ENCODE results near the gene AVPR2.

The AVPR2 gene

DNA sequence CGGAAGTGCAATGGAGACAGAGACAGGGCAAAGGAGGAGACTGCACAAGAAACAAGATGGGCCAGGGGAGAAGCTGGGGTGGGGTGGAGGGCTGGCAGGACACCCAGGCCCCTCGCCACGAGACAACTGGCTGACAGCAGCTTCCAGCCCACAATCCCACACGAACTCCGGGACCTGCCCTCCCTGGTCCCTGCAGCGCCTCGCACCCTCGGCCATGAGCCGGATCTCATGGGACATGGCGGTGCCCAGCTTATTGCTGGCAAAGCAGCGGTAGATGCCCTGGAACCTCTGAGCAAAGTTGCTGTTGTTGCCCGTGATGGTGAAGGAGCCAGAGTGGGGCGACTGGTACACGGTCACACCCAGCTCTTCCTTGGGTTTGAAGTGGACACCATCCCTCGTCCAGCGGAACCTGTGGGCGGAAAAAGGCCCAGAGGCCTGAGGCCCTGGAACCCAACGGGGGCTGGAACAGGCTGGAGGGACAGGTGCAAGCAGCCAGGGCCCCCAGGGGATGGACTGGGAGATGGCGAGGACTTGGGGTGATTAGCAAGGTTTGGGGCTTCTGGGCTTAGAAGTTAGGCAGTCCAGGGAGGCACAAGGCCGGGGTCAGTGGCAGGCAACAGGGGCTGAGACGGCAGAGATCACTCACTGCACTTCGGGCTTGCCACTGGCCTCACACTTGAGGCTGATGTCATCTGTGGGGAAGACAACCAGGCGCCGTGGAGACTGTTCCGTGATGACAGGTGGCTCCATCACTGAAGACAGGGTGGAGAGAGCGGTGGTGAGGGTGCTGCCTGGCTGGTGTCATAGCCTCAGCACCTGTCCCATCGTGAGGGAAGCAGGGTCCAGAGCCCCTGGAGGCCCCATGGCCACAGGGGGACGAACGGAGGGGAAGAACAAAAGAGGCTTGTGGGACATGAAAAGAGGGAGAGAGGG lies 32.3 kb upstream of the AVPR2 start:
- no peak for DNase-seq

DNA sequence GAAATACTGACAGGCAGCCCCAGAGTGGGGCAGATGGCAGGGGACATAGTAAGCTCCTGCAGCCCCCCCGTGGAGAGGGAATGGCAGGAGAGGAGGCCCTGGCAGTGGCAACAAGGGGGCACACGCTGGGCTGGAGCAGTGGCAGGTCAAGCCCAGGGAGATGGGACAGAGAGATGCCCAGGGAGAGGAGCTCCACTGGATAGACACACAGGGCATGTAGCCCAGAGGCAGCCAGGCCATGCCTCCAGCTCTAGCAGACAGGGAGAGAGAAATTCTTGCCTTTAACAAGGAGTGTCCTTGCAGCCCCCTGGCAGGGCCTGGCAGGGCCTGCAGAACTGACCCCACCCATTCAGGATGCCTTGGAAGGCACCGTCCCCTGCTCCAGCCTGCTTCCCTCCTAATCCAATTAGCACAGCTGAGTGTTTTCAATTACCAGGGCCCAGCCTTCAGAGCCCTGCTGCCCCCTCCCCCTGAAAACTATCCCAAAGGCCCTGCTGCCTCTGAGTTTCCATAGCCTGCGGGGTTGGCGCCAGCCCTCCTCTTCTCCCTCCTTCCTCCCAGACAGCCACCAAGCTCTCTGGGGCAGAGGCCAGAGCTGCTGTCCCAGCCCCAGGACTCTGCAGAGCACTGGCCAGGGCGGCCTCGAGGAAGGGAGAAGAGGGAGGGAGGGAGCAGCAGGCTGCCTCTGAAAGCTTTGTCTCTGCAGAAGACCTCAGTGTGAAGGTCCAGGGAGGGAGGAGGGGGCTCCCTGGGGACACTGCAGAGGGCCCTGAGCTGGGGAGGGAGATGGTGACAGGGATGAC lies 31.0 kb upstream of the AVPR2 start:
- no peak for DNase-seq

DNA sequence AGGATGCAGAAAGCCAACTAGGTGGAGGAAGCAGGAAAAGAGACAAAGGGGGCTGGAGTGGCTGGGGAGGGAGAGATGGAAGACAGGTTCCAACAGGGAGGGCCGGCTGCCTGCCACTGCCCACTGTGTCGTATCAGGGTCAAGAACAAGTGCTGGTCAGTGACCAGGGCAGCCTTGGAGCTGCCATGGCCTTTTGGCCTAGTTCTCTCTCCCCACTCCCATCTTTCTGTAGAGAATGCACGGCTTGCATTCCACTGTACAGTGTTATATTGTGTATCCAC lies 30.4 kb upstream of the AVPR2 start:
- no peak for DNase-seq

- DNase-seq = no peak
These were observed 29.9 kb upstream of the AVPR2 start for GRCh38 chrX:153874366-153875125.

DNA sequence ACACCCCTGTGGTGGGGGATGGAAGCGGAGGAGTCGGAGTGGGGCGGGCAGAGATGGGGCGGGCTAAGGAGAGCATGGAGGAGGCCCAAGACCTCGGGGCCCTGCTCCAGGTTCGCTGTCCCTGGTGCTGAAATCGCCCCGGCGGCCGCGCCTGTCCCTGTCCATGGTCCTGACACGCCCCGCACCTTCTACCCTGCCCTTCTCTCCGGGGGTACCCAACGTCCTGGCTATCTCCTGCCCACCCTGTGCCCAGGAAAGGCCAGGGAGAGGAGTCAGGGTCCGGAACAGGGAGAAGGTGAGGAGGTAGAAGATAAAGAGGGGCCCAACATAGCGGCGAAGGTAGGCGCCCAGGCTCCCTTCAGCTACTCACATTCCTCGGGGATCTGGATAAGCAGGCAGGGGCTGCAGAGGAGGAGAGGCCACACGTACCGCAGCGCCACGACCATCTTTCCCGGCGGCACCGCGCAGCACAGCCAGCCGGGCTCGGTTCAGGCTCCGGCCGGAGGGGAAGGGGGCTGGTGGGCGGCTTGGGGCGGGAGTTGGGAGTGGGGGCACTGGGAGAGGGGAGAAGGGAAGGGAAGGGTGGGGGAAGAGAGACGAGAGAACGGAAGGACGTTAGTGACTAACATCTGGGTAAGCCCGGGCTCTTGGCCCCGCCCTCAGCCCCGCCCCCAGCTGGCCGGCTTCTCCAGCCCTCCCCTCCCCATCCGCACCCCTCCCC lies 28.9 kb upstream of the AVPR2 start:
- DNase-seq = peak; percentile 12

DNA sequence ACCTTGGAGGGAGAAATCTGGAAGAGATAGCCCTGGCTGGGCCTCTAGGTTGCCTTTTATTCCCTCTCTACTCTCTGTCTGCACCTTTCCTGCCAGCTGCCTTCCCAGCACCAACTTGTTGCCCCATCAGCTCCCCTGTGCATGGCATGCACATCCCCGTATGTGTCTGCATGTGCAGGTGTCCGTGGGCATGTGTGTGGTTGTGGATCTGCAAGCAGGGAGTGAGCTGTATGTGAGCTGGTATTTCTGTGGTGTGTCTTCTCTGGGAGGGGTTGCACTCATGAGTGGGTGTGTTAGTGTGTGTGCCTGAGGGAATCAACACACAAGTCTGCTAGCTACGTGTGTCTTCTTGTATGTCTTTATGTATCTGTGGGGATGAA lies 28.4 kb upstream of the AVPR2 start:
- DNase-seq = no peak

DNA sequence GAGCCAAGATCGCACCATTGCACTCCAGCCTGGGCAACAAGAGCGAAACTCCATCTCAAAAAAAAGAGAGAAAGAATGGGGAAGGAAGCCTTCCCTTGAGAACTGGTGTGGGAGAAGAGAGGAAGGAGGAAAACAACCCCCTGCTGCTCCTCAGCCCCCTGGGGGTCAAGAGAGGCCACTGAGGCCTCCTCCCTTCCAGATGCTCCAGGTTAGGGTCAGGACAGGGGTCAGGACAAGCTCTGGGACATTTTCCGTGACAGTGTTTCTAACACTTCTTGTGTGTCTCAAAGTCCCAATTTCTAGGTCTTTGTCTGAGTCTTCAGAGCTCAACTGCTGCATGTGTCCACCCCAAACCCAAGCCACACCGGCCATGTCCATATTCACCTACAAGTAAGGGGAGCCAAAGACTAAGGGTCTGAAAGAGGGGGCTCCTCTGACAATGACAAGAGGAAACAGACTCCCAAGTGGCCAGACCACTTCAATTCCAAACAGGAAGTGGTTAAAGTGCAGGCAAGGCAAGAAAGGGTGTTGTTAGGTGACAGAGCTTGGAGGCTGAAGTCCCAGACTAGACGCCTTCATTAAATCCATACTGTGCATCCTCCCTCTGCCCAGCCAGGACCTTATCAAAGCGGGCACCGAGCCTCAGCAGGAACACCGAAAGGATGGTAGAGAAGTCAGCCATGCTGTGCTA lies 26.8 kb upstream of the AVPR2 start:
- no peak for DNase-seq

DNA sequence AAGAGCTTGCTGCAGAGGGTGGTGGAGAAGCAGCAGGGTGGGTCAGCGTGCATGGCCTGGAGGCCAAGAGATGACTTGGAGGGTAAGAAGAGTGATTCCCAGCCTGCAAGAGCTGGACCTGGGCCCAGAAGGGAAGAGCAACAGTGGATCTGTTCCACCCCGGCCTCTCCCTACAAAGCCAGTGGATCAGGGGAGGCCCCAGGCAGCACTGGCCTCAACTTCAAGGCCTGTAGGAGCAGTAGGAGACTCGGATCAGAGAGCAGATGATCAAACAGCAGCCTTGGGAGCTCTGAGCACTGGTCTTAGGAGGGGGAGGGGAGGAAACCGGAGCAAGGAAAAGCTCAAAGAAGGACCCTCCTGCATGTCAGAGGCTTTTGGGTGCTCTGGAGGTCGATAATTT lies 26.1 kb upstream of the AVPR2 start:
- DNase-seq = no peak

- DNase-seq = peak; percentile 65
These were observed 25.4 kb upstream of the AVPR2 start for GRCh38 chrX:153878969-153879653.

DNA sequence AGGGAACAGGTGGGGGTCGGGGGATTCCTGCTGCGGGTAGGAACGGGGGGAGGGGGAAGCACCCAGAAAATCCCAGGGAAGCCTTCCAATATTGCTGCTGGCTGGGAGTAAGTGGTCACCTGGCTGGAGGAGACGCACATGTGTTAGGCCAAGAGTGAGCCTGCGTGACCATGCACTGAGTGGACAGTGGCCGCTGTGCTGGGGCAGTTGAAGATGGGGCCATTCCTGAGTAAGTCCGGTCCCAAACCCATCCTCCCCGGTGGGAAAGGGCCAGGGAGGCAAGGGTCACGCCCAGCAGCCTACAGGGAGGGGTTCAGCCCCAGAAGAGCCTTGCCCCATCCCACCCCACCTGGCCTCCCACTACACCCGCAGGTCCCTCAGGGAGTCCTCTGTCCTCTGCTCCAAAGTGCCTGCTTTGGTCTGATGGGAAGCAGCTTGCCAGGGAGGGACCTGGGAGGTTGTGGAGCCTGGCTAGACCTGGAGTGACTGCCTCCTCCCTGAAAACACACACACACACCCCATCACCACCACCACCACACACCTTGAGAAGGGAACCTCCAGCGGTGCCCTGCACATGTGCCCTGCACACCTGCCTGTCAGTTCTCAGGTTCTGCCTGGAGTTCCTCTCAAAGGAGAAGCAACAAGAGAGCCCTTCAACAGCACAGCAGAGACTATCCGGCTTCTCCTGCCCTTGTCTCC lies 24.6 kb upstream of the AVPR2 start:
- no peak for DNase-seq

GRCh38 chrX:153880440-153880815 lies 24.0 kb upstream of the AVPR2 start:
- DNase-seq = no peak

GRCh38 chrX:153881281-153881680 lies 23.2 kb upstream of the AVPR2 start:
- no peak for DNase-seq

DNA sequence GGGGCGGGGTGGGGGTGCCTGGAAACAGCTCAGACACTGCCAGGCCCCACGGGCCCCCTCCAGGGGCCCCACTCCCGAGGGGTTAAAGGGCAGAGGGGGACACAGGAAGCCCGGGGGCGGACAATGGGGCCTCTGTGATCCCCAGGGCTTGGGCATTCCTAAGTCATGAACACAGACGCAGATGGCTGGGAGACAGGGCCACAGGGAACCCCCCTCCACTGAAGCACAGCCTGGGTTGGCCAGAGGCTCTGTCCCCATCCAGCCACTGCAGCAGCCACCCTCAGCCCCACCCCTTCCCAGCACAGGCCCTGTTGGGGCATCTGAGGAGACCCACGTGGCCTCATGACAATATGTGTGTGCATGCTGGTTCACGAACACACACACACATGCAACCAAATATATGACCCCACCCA lies 22.4 kb upstream of the AVPR2 start:
- DNase-seq = no peak

DNA sequence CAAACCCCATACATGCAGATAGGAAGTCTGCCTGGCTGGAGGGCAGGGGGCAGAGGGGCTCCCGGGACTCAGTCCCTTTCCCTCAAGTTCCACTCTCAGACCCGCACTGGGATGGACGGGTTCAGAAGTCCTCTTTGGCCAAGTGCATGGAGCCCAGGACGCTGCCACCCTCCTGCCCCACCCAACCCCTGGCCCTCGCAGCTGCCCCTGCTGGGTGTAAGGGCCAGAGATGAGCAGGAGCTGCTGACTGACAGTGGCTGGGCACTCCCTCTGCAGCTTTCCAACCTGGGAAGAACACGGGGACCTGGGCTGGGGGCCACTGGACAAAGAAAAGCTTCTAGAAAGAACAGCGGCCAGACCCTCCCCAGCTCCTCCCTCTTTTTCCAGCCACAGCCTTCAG lies 21.9 kb upstream of the AVPR2 start:
- no peak for DNase-seq

GRCh38 chrX:153883163-153883843 lies 21.2 kb upstream of the AVPR2 start:
- DNase-seq = no peak

- peak; percentile 34 for DNase-seq
These were observed 20.3 kb upstream of the AVPR2 start for GRCh38 chrX:153884136-153884535.

- peak; percentile 34 for DNase-seq
These were observed 19.9 kb upstream of the AVPR2 start for GRCh38 chrX:153884590-153884989.

DNA sequence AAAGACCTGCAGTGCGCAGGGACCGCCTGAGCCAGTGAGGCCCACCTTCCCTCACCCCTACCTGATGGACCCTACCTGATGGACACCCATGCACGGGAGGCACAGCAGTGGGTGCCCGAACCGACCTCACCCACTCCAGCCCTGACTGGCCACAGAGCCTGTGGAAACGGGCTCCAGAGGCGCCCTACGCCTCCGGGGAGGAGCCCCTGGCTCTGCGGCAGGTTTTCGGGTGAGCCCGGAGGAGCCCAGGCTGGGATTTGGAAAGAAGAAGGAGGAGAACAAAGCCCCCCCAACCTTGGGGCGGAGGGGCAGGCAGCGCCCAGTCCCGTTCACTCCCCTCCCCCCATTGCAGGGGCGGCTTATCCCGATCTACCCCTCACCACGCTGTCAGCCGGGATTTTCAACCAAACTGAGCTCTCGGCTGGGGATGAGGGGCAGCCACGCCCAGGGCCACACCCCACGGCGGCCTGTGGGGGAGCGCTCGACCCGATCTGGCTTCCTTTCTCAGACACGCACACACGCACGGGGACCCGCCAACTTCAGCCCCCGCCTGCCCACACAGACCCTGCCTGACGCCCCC lies 19.2 kb upstream of the AVPR2 start:
- DNase-seq = no peak

- DNase-seq = no peak
These were observed 18.2 kb upstream of the AVPR2 start, which contains the start of gene L1CAM for GRCh38 chrX:153885968-153886903. Gene L1CAM, minus strand, starts transcription at chrX:153886173. Its CDS starts 10,337 bp downstream, at chrX:153875836.

Data from DMS79 treated with DMSO at 0.1 percent for 48 hours (cell line).